Cardiac fibroblast (primary cell): Measurements from ENCODE around the gene P2RX2.

Experiments
- DNase-seq, 2 donors: peaks; one replicate each; pipeline versions ENCODE4 v3.0.0 to v3.0.0-alpha.2; 2010; ENCODE audit warnings: low read depth in 2 of 2
- H3K4me3 ChIP-seq, 2 donors: replicated peaks in 1 of 2; 1 replicate in 1 of 2; 2 replicates in 1 of 2; pipeline ENCODE4 v1.5.1; 2011; ENCODE audit warnings: low read depth in 2 of 2, low read length in 2 of 2, mild to moderate bottlenecking in 2 of 2, moderate library complexity in 1 of 2
- TF ChIP-seq, protein P1 (sequence below): IDR thresholded peaks from one replicate; pipeline ENCODE4 v1.5.1; 2011; ENCODE audit warnings: low read depth, mild to moderate bottlenecking, low read length, inconsistent platforms

P2RX2 gene

DNA sequence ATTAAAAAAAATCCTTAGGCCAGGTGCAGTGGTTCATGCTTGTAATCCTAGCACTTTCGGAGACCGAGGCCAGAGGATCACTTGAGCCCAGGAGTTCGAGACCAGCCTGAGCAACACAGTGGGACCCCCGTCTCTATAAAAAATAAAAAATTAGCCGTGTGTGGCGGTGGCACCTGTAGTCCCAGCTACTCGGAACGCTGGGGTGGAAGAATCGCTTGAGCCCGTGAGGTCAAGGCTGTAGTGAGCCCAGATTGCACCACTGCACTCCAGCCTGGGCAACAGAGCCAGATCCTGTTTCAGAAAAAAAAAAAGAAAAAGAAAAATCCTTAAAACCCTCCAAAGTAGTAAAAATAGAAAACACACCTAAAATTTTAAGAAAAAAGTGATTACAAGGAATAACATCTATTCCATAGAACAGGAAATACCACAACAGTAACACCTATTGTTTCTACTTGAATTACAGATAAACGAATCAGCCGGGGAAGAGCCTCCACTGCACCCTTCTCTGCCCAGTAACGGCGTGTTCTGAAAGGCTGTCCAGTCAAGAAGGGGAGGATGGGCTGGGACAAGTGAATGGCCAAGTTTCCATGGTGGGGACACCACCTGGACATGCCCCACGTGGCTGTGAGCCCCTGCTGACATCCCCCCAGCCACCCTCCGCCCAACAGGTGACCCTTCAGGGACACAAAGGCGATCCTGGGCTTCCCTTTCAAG, 50.7 kb downstream of the P2RX2 start:
- H3K4me3 ChIP-seq, result no peak overlapping the region
- TF ChIP-seq, protein P1, sequence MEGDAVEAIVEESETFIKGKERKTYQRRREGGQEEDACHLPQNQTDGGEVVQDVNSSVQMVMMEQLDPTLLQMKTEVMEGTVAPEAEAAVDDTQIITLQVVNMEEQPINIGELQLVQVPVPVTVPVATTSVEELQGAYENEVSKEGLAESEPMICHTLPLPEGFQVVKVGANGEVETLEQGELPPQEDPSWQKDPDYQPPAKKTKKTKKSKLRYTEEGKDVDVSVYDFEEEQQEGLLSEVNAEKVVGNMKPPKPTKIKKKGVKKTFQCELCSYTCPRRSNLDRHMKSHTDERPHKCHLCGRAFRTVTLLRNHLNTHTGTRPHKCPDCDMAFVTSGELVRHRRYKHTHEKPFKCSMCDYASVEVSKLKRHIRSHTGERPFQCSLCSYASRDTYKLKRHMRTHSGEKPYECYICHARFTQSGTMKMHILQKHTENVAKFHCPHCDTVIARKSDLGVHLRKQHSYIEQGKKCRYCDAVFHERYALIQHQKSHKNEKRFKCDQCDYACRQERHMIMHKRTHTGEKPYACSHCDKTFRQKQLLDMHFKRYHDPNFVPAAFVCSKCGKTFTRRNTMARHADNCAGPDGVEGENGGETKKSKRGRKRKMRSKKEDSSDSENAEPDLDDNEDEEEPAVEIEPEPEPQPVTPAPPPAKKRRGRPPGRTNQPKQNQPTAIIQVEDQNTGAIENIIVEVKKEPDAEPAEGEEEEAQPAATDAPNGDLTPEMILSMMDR, result no peak
- peak in 1 of 2 donors; percentile 17 for DNase-seq
